DOHH2 (cell line): ENCODE measurements around the gene DLST.

Experiments used
- H3F3A ChIP-seq: fragments of 200-600 bp; sonication (generic), shearing (Covaris generic); 2 replicates; pipeline ENCODE4 v1.6.0; 2016; ENCODE audit warnings: antibody characterized with exemption, mild to moderate bottlenecking; ENCODE audit not compliant: control insufficient read depth, insufficient read depth
- H3K27ac ChIP-seq: fragments of 200-600 bp; sonication (generic); 2 replicates; pipeline ENCODE4 v1.5.1; 2014; ENCODE audit warnings: low read depth, mild to moderate bottlenecking, low read length, moderate library complexity
- H3K27me3 ChIP-seq: fragments of 200-600 bp; sonication (generic); 2 replicates; pipeline ENCODE4 v1.6.1; 2014; ENCODE audit warnings: mild to moderate bottlenecking, low read length, mixed read lengths; ENCODE audit not compliant: control insufficient read depth
- H3K36me3 ChIP-seq: fragments of 200-600 bp; sonication (generic); 2 replicates; pipeline ENCODE4 v1.6.1; 2014; ENCODE audit warnings: mild to moderate bottlenecking, low read length, moderate library complexity, mixed read lengths; ENCODE audit not compliant: control insufficient read depth
- H3K4me1 ChIP-seq: fragments of 200-600 bp; sonication (generic); 2 replicates; pipeline ENCODE4 v1.6.1; 2014; ENCODE audit warnings: mild to moderate bottlenecking, low read length, mixed read lengths; ENCODE audit not compliant: control insufficient read depth
- H3K4me2 ChIP-seq: fragments of 200-600 bp; sonication (generic); 2 replicates; pipeline ENCODE4 v1.6.0; 2014; ENCODE audit warnings: mild to moderate bottlenecking, low read length, moderate library complexity
- H3K4me3 ChIP-seq: fragments of 200-600 bp; sonication (generic); 2 replicates; pipeline ENCODE4 v1.5.1; 2014; ENCODE audit warnings: mild to moderate bottlenecking, low read length, mixed read lengths
- H3K79me2 ChIP-seq: fragments of 200-600 bp; sonication (generic); 2 replicates; pipeline ENCODE4 v1.6.1; 2014; ENCODE audit warnings: mild to moderate bottlenecking, low read length, mixed read lengths; ENCODE audit not compliant: control insufficient read depth
- H3K9me2 ChIP-seq: fragments of 200-600 bp; sonication (generic); replicated peaks from 2 replicates; pipeline ENCODE4 v1.6.1; 2014; ENCODE audit warnings: mild to moderate bottlenecking, low read length, mixed read lengths; ENCODE audit not compliant: control insufficient read depth
- H3K9me3 ChIP-seq: fragments of 200-600 bp; sonication (generic); 2 replicates; pipeline ENCODE4 v1.6.1; 2014; ENCODE audit warnings: antibody characterized with exemption, low read length, mixed read lengths; ENCODE audit not compliant: control insufficient read depth, insufficient read depth
- H4K20me1 ChIP-seq: fragments of 200-600 bp; sonication (generic); 2 replicates; pipeline ENCODE4 v1.6.0; 2014; ENCODE audit warnings: low read depth, mild to moderate bottlenecking, antibody characterized with exemption, low read length, moderate library complexity; ENCODE audit not compliant: control insufficient read depth, insufficient read depth
- EZH2phosphoT487 ChIP-seq: fragments of 200-600 bp; sonication (generic); IDR thresholded peaks from 2 replicates; pipeline ENCODE4 v1.6.1; 2017; ENCODE audit warnings: borderline replicate concordance, mild to moderate bottlenecking, antibody characterized with exemption, low read length, moderate library complexity, mixed read lengths
- TF ChIP-seq, protein P1 (sequence below): fragments of 200-600 bp; sonication (generic); IDR thresholded peaks from one replicate; pipeline ENCODE4 v1.5.1; 2014; ENCODE audit warnings: antibody characterized with exemption, mild to moderate bottlenecking, low read depth, low read length; ENCODE audit not compliant: poor library complexity, severe bottlenecking

DLST gene

DNA sequence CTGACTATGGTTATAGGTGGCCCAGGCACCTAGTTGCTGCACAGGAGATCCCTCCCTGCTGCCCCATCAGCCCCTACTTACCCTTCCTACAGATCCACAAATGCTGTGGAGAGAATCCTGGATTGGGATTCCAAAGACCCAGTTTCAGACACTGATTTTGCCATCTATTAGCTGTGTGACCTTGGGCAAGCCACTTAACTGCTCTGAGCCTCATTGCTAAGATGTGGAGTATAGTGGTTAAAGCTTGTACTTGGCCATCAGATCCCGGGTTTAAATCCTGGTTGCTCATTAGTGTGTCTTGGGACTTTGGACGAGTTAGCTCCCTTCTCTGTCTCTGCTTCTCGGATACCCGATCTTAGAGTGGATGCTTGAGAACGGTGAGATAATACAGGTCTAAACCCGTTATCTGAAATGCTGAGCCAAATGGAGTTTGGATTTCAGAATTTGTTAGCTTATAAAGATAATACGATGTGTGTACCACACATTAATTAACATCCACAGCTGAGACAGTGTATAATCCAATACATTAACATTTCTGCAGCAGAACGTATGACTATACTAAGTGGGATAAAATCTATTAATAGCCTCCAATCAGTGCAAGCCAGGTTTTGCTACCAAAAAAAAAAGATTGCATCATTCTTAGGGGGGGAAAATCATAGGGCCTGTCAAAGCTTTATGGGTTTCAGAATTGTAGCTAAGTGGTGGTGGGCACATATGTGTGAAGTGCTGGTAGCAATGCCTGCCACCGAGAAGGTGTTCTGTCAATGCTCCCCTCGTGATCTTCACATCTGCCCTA lies 21.8 kb upstream of the DLST start:
- Histone ChIP-seq H3K4me1 (no peaks in the 10 kb centered on the region), H3K4me3 (no peak overlapping the region)
- TF ChIP-seq, protein P1, sequence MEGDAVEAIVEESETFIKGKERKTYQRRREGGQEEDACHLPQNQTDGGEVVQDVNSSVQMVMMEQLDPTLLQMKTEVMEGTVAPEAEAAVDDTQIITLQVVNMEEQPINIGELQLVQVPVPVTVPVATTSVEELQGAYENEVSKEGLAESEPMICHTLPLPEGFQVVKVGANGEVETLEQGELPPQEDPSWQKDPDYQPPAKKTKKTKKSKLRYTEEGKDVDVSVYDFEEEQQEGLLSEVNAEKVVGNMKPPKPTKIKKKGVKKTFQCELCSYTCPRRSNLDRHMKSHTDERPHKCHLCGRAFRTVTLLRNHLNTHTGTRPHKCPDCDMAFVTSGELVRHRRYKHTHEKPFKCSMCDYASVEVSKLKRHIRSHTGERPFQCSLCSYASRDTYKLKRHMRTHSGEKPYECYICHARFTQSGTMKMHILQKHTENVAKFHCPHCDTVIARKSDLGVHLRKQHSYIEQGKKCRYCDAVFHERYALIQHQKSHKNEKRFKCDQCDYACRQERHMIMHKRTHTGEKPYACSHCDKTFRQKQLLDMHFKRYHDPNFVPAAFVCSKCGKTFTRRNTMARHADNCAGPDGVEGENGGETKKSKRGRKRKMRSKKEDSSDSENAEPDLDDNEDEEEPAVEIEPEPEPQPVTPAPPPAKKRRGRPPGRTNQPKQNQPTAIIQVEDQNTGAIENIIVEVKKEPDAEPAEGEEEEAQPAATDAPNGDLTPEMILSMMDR = no peak
- TF ChIP-seq EZH2phosphoT487 = no peak

DNA sequence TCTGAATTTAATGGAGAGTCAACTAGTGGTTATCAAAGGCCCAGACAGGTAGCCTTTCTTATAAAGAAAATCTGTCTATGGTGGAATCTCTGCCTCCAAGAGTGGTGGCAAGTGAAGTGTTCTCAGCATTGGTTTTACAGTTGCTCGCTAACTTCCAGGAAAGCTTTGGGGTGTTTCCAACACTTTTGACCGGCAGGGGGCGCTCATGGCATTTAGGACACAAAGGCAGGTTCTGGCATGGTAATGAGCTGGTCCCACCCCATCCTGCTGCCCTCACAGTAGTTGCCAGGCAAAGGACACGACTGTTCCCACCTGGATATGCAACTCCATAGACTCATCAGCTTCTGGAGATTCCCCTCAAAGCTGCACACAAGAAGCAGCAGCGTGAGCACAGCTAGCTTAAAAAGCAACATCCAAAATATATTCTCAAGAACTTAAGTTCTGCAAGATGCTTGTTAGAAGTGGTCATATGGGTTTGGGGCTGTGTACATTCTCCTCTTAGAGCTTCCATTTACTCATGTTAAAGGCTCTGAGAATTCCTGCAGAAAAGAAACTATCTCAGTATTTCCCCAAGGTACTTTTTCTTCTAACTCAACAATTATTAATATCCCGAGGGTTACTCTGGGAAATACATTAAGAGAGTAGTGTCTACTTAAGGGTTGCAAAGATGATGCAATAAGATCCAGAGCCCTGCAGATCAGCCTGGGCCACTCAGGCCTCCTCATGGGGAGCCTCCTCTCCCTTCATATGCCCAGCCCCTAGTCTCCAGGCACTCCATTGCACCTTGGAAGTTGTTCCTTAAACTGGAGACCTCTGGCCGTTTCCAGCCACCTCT lies 20.6 kb upstream of the DLST start:
- H3K36me3 ChIP-seq = no peaks in the 10 kb centered on the region
- no peak for TF ChIP-seq EZH2phosphoT487
- TF ChIP-seq, protein P1 = peak; percentile 92
- H3K27me3 ChIP-seq = peaks cover 1% of the 10 kb centered on the region; the same call in 1 of the 2 replicates
- H3K4me3 ChIP-seq = no peak overlapping the region
- H3F3A ChIP-seq = no peaks in the 10 kb centered on the region
- no peaks in the 10 kb centered on the region for H3K9me2 ChIP-seq
- H3K4me2 ChIP-seq = no peak overlapping the region
- 0 out of 2 replicates have a peak, but pooled peaks cover 4% of the 10 kb centered on the region for H4K20me1 ChIP-seq
- no peaks in the 10 kb centered on the region for H3K9me3 ChIP-seq
- no peaks in the 10 kb centered on the region for H3K4me1 ChIP-seq
- no peaks in the 10 kb centered on the region for H3K79me2 ChIP-seq
- no peak overlapping the region for H3K27ac ChIP-seq

More for the DNA sequence above, 21.8 kb upstream of the DLST start:
- Histone ChIP-seq H4K20me1 (0 out of 2 replicates have a peak, but pooled peaks cover 4% of the 10 kb centered on the region), H3K27ac (no peak overlapping the region), H3K27me3 (no peaks in the 10 kb centered on the region), H3K9me3 (no peaks in the 10 kb centered on the region), H3K9me2 (no peaks in the 10 kb centered on the region), H3K4me2 (no peak overlapping the region), H3K36me3 (no peaks in the 10 kb centered on the region; the same call in 1 of the 2 replicates), H3F3A (no peaks in the 10 kb centered on the region), H3K79me2 (no peaks in the 10 kb centered on the region)

DNA sequence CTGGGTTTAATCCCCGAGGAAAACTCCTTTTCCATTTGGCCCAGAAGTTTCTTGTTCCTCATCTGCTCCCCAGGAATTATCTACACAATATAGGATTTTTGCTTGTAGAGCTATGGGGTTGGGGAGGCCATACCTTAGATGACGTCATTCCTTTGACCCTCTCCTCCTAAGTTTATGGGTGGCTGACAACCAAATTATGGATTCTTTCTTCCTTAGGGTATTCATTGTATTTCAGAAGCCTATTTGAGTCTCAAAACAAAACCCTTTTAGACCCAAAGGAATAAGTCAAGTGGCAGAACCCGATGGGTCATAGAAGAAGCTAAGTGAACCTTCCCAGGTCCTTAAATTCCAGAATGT lies 20.0 kb upstream of the DLST start:
- Histone ChIP-seq H3K4me3 (no peak overlapping the region), H3K4me1 (no peaks in the 10 kb centered on the region), H3K9me3 (no peaks in the 10 kb centered on the region), H3F3A (no peaks in the 10 kb centered on the region), H3K27me3 (peaks cover 5% of the 10 kb centered on the region), H3K4me2 (no peak overlapping the region), H3K9me2 (no peaks in the 10 kb centered on the region), H4K20me1 (0 out of 2 replicates have a peak, but pooled peaks cover 4% of the 10 kb centered on the region), H3K36me3 (no peaks in the 10 kb centered on the region), H3K27ac (no peak overlapping the region), H3K79me2 (no peaks in the 10 kb centered on the region)
- TF ChIP-seq EZH2phosphoT487 = no peak
- TF ChIP-seq, protein P1 = no peak
